A673 (cell line): ENCODE data around the gene MINK1. TPM values are rescaled to one million over a fixed set of nuclear protein-coding genes. Genes with fewer than 3 reads are reported as not detected.
A peak's percentile ranks its signal among the peaks of the same experiment; 100 is the strongest.

Experiments
- BruUV-seq: library from RNA; stranded (reverse); fragments of 400-500 nt; replicated peaks from 2 replicates; lab custom pipeline; 2021; lab: Mats Ljungman, UMichigan
- CTCF ChIA-PET: fragments of 300-600 bp; sonication (Branson Sonifier 250); formaldehyde crosslinking; loops from one replicate; lab custom pipeline; 2022; ENCODE audit warnings: antibody characterized with exemption; lab: Charles Lee
- POLR2A ChIA-PET: fragments of 300-600 bp; sonication (Branson Sonifier 250); formaldehyde crosslinking; loops from one replicate; lab custom pipeline; 2022; ENCODE audit warnings: antibody characterized with exemption; ENCODE audit not compliant: low non-redundant PET; lab: Charles Lee
- DNase-seq: peaks from one replicate; pipeline ENCODE4 v3.0.0-alpha.2; 2015; ENCODE audit warnings: low spot score
- H3K27ac ChIP-seq: fragments of 200-600 bp; sonication (generic); 2 replicates; pipeline ENCODE4 v1.5.1; 2016; ENCODE audit warnings: mixed run types, low read depth, mild to moderate bottlenecking, mixed read lengths, antibody characterized with exemption, low read length; ENCODE audit not compliant: poor library complexity, severe bottlenecking
- H3K27me3 ChIP-seq: fragments of 200-600 bp; sonication (generic); replicated peaks from 2 replicates; pipeline ENCODE4 v1.6.1; 2017; ENCODE audit warnings: mixed run types, low read depth, mild to moderate bottlenecking, mixed read lengths, antibody characterized with exemption, low read length; ENCODE audit not compliant: insufficient read depth, poor library complexity
- H3K36me3 ChIP-seq: fragments of 200-600 bp; sonication (generic); 2 replicates; pipeline ENCODE4 v1.6.1; 2016; ENCODE audit warnings: mixed run types, mild to moderate bottlenecking, mixed read lengths, antibody characterized with exemption, low read length; ENCODE audit not compliant: insufficient read depth, poor library complexity, severe bottlenecking
- H3K4me1 ChIP-seq: fragments of 200-600 bp; sonication (generic); 2 replicates; pipeline ENCODE4 v1.6.1; 2017; ENCODE audit warnings: mixed run types, mild to moderate bottlenecking, mixed read lengths, antibody characterized with exemption, low read length; ENCODE audit not compliant: insufficient read depth, poor library complexity, severe bottlenecking
- H3K4me3 ChIP-seq: fragments of 200-600 bp; sonication (generic); 2 replicates; pipeline ENCODE4 v1.5.1; 2016; ENCODE audit warnings: low read depth, mixed run types, mild to moderate bottlenecking, mixed read lengths, low read length; ENCODE audit not compliant: poor library complexity, severe bottlenecking
- H3K9me3 ChIP-seq: fragments of 200-600 bp; sonication (generic); 2 replicates; pipeline ENCODE4 v1.6.1; 2016; ENCODE audit warnings: mixed run types, low read depth, mild to moderate bottlenecking, mixed read lengths, antibody characterized with exemption, low read length; ENCODE audit not compliant: poor library complexity, severe bottlenecking
- CTCF ChIP-seq: fragments of 300-800, 200-600 bp; sonication (generic); conservative IDR thresholded peaks from 2 replicates; pipeline ENCODE4 v1.5.1; 2017; ENCODE audit warnings: low read depth, mild to moderate bottlenecking, antibody characterized with exemption, low read length, moderate library complexity, mixed read lengths
- EZH2 ChIP-seq: fragments of 200-600 bp; sonication (generic); IDR thresholded peaks from 2 replicates; pipeline ENCODE4 v1.6.1; 2017; ENCODE audit warnings: borderline replicate concordance, low read depth, mild to moderate bottlenecking, mixed read lengths, antibody characterized with exemption, low read length; ENCODE audit not compliant: poor library complexity, severe bottlenecking
- intact Hi-C: fragments of 100-400 bp; cut with micrococcal nuclease; formaldehyde crosslinking; loops from one replicate; pipeline ENCODE4 v1.10.0; 2022; ENCODE audit not compliant: unreplicated experiment
- total RNA-seq: library from RNA; stranded (reverse); gene quantifications from 2 replicates; pipeline ENCODE4 v1.2.3, GENCODE V29; 2021

Gene MINK1
- total RNA-seq, 1 experiment from 2014 or later: 67.7 TPM

DNA sequence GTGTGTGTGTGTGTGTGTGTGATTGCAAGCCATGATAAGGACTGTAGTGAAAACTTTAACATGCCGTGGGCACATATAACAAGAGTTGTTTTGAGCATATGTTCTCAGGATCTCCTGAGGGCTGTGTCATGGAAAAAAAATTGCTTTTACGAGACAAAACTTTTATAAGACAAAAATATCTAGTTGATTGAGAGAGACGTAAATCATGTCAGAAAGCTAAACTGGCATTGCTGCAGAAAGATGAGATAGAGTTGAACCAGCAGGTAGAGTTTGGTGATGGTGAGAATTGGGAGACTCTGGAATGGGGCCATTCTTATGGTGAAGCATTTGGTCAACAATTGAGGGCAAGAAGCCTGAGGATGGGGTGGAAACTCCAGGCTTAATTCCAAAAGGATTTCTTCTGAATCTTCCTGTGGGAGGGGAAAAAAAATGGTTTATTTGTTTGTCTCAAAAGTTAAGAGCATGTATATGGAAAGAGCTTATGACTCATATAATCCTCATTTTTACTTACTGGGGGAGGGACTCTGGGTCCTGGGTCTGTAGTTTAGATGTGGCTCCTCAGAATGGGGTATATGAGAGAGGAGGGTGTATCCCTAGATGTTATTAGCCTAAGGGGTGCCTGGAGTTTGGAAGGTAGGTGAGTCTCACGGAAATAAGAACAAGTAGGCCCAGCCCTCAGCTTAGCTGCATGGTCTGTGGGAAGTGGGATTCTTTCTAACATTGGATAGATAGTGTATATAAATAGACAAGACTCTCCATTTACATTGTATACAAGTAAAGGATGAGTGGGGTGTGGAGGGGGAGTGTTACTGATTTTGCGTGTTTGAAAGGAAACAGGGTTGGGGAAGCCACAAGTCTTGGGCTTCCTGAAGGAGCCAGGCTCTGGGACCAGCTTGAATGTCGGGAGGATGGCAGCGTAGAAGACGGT is 7.1 kb downstream of the MINK1 start:
- no peaks in the 10 kb centered on the region for H3K36me3 ChIP-seq
- TF ChIP-seq EZH2 (no peak), CTCF (no peak)
- peak overlapping the region; percentile 40 for H3K27ac ChIP-seq
- H3K27me3 ChIP-seq: no peaks in the 10 kb centered on the region
- CTCF ChIA-PET: interaction anchor here (0.6 kb wide), 1 partner anchor 41 kb away, joined by 3 read pairs; no protein-coding TSS in a partner anchor
- no peak overlapping the region for H3K4me3 ChIP-seq
- peaks cover 11% of the 10 kb centered on the region for H3K4me1 ChIP-seq
- POLR2A ChIA-PET: no interaction called here
- H3K9me3 ChIP-seq: no peaks in the 10 kb centered on the region
- DNase-seq: no peak
- intact Hi-C loops: no loop called here
- no TSS peak for BruUV-seq

GRCh38 chr17:4840893-4841242 is 7.7 kb downstream of the MINK1 start:
- CTCF ChIA-PET: no interaction called here
- BruUV-seq: no TSS peak

DNA sequence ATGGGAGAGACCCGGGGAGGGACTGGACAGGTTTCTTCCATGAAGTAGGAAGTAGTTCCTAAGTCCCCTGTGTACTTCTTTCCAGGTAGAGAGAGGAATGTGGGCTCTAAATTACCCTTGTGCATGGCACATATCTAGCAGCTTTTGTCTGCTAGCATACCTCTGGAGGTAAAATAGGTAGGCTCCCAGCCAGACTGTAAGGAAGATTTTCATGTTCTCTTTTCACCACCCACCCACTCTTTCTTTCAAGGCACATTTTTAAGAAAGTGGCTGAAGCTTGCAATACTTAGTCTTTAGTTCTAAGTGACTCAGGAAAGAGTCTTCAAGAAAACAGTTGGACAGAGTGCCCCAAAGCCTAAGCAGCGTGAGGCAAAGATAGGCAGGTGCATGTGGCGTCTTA is 9.2 kb downstream of the MINK1 start:
- Histone ChIP-seq H3K9me3 (no peaks in the 10 kb centered on the region), H3K36me3 (no peaks in the 10 kb centered on the region), H3K27ac (no peak overlapping the region), H3K27me3 (no peaks in the 10 kb centered on the region), H3K4me3 (no peak overlapping the region), H3K4me1 (peaks cover 11% of the 10 kb centered on the region)
- DNase-seq: no peak
- no peak for TF ChIP-seq EZH2
- no peak for TF ChIP-seq CTCF
- ChIA-PET CTCF (no interaction called here), POLR2A (no interaction called here)
- BruUV-seq: no TSS peak
- intact Hi-C loops: no loop called here

More at GRCh38 chr17:4840893-4841242, 7.7 kb downstream of the MINK1 start:
- Histone ChIP-seq H3K36me3 (no peaks in the 10 kb centered on the region), H3K27me3 (no peaks in the 10 kb centered on the region), H3K4me3 (no peak overlapping the region), H3K9me3 (no peaks in the 10 kb centered on the region), H3K4me1 (peaks cover 11% of the 10 kb centered on the region), H3K27ac (no peak overlapping the region)
- TF ChIP-seq CTCF: no peak
- no peak for TF ChIP-seq EZH2
- POLR2A ChIA-PET: no interaction called here
- intact Hi-C loops: no loop called here
- DNase-seq: no peak
